Gastrocnemius medialis (tissue), 4 donors: ENCODE results near the gene KCNJ5. TPM values are rescaled to one million over a fixed set of nuclear protein-coding genes. Genes with fewer than 3 reads are reported as not detected.

Experiments
- ATAC-seq, 2 donors: fragments of 150-250 bp; one replicate each; pipeline ENCODE4 v1.9.1; 2016
- DNase-seq, 2 donors: peaks; one replicate each; pipeline ENCODE4 v3.0.0-alpha.2; 2019
- H3K27ac ChIP-seq, 4 donors: fragments of 200-600 bp; sonication (generic); 1 replicate in 1 of 4; 2 replicates in 3 of 4; pipeline ENCODE4 v1.5.1; 2016 to 2018; ENCODE audit warnings: mild to moderate bottlenecking in 2 of 4, moderate library complexity in 1 of 4
- H3K27me3 ChIP-seq, 3 donors: fragments of 200-600 bp; sonication (generic) in 2 of 3; 1 replicate in 1 of 3; 2 replicates in 2 of 3; pipeline versions ENCODE4 v1.5.1 to v1.6.0; 2016 to 2019; ENCODE audit warnings: mild to moderate bottlenecking in 1 of 3, moderate library complexity in 1 of 3
- H3K36me3 ChIP-seq, 2 donors: fragments of 200-600 bp; sonication (generic) in 1 of 2; one replicate each; pipeline ENCODE4 v1.5.1; 2017 to 2018
- H3K4me1 ChIP-seq, 2 donors: fragments of 200-600 bp; sonication (generic) in 1 of 2; one replicate each; pipeline ENCODE4 v1.5.1; 2016 to 2017; ENCODE audit warnings: mild to moderate bottlenecking in 2 of 2
- H3K4me3 ChIP-seq, 4 donors: fragments of 200-600 bp; sonication (generic) in 3 of 4; 1 replicate in 1 of 4; 2 replicates in 3 of 4; pipeline ENCODE4 v1.5.1; 2016 to 2019; ENCODE audit warnings: mild to moderate bottlenecking in 2 of 4
- H3K9me3 ChIP-seq, 3 donors: fragments of 200-600 bp; sonication (generic) in 2 of 3; 1 replicate in 1 of 3; 2 replicates in 2 of 3; pipeline ENCODE4 v1.5.1; 2016 to 2019
- POLR2A ChIP-seq, 2 donors: fragments of 450-650 bp; IDR thresholded peaks; one replicate each; pipeline ENCODE4 v1.6.1; 2017; ENCODE audit warnings: antibody characterized with exemption in 2 of 2, mild to moderate bottlenecking in 2 of 2, moderate library complexity in 2 of 2
- in situ Hi-C, 4 donors: fragments of 200-750 bp; cut with MboI; loops; one replicate each; pipeline versions ENCODE4 v1.15.0 to v1.8.0; 2017; ENCODE audit warnings: low sequenced_read_pairs in 4 of 4
- intact Hi-C: fragments of 100-400 bp; cut with DNase I; formaldehyde crosslinking; loops from one replicate; pipeline ENCODE4 v1.15.1; 2023; ENCODE audit warnings: low total_unique reads
- total RNA-seq, 4 donors: library from RNA; depleted of rRNA; stranded (reverse); fragments of >200 nt; gene quantifications; one replicate each; pipeline versions ENCODE4 v1.1.0 to v1.2.3, GENCODE V29; 2016
- TF ChIP-seq, protein P1 (sequence below), 5 experiments: fragments of 450-650 bp in 3 of 5; fragments of 200-600 bp in 2 of 5; sonication (generic) in 2 of 5; IDR thresholded peaks in 4 of 5; conservative IDR thresholded peaks in 1 of 5; 1 replicate in 4 of 5; 2 replicates in 1 of 5; pipeline ENCODE4 v1.5.1; 2016 to 2019; ENCODE audit warnings: antibody characterized with exemption in 5 of 5, mild to moderate bottlenecking in 3 of 5, moderate library complexity in 3 of 5

Gene KCNJ5
- total RNA-seq, 4 donors from 2014 or later = 0.24 to 0.46 TPM; not detected in 2

- in situ Hi-C loops (no loop called here), intact Hi-C loops (no loop called here)
- Histone ChIP-seq H3K9me3 (no peaks in the 10 kb centered on the region), H3K27ac (no peak overlapping the region), H3K36me3 (no peaks in the 10 kb centered on the region), H3K4me3 (no peak overlapping the region), H3K27me3 (peaks cover 0 to 4% (median 0%) of the 10 kb centered on the region in 3 donors), H3K4me1 (no peaks in the 10 kb centered on the region)
- no peak for ATAC-seq
- TF ChIP-seq, protein P1, sequence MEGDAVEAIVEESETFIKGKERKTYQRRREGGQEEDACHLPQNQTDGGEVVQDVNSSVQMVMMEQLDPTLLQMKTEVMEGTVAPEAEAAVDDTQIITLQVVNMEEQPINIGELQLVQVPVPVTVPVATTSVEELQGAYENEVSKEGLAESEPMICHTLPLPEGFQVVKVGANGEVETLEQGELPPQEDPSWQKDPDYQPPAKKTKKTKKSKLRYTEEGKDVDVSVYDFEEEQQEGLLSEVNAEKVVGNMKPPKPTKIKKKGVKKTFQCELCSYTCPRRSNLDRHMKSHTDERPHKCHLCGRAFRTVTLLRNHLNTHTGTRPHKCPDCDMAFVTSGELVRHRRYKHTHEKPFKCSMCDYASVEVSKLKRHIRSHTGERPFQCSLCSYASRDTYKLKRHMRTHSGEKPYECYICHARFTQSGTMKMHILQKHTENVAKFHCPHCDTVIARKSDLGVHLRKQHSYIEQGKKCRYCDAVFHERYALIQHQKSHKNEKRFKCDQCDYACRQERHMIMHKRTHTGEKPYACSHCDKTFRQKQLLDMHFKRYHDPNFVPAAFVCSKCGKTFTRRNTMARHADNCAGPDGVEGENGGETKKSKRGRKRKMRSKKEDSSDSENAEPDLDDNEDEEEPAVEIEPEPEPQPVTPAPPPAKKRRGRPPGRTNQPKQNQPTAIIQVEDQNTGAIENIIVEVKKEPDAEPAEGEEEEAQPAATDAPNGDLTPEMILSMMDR (IDR thresholded peaks at IDR 0.05 in 4 of 5, conservative IDR thresholded peaks at IDR 0.05 in 1 of 5) = no peak
- TF ChIP-seq POLR2A (IDR thresholded peaks at IDR 0.05) = no peak
- no peak for DNase-seq
Measured at GRCh38 chr11:128948583-128948982, 57.4 kb downstream of the KCNJ5 start.

- intact Hi-C loops (no loop called here), in situ Hi-C loops (loop anchor here in 3 of 4 donors (5.0 to 25.0 kb wide), 3 partner anchors 63 to 788 kb away; no protein-coding TSS in a partner anchor)
- DNase-seq (no peak), ATAC-seq (no peak)
- H3K9me3 ChIP-seq = no peaks in the 10 kb centered on the region
- no peak overlapping the region for H3K4me3 ChIP-seq
- H3K4me1 ChIP-seq = no peaks in the 10 kb centered on the region
- H3K27ac ChIP-seq = no peak overlapping the region
- H3K27me3 ChIP-seq = no peaks in the 10 kb centered on the region
- no peaks in the 10 kb centered on the region for H3K36me3 ChIP-seq
- no peak for TF ChIP-seq POLR2A (IDR thresholded peaks at IDR 0.05)
Measured at GRCh38 chr11:128949791-128950454, 58.8 kb downstream of the KCNJ5 start.

- Histone ChIP-seq H3K4me1 (no peaks in the 10 kb centered on the region), H3K9me3 (no peaks in the 10 kb centered on the region), H3K36me3 (no peaks in the 10 kb centered on the region), H3K27ac (no peak overlapping the region), H3K27me3 (no peaks in the 10 kb centered on the region), H3K4me3 (no peak overlapping the region)
- intact Hi-C loops (no loop called here), in situ Hi-C loops (loop anchor here in 3 of 4 donors (5.0 to 25.0 kb wide), 3 partner anchors 66 to 791 kb away; no protein-coding TSS in a partner anchor)
- ATAC-seq = no peak
- no peak for TF ChIP-seq POLR2A (IDR thresholded peaks at IDR 0.05)
- TF ChIP-seq, protein P1 (IDR thresholded peaks at IDR 0.05 in 4 of 5, conservative IDR thresholded peaks at IDR 0.05 in 1 of 5) = no peak
- DNase-seq = no peak
Measured at GRCh38 chr11:128953151-128953550, 62.0 kb downstream of the KCNJ5 start.

DNA sequence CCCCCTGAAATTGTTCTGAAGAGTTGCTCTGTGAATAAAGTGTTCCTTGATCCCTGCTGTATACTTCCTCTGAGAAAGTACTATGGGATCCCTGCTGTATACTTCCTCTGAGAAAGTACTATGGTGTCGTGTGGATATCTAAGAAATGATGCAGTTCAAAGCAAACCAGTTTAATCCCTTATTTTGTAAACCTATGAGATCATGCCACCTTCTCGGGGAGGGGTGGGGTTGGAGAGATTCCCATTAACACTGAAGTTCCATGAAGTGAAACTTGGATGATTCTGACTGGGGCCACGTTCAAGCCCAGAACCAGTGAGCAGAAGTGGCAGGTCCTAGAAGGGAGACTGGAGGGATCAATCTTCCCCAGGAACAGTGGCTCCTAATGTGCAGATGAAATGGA, 64.5 kb downstream of the KCNJ5 start:
- TF ChIP-seq, protein P1 (IDR thresholded peaks at IDR 0.05 in 4 of 5, conservative IDR thresholded peaks at IDR 0.05 in 1 of 5) = no peak
- no peak for TF ChIP-seq POLR2A (IDR thresholded peaks at IDR 0.05)
- in situ Hi-C loops = loop anchor here in 2 of 4 donors (5.0 to 25.0 kb wide), 2 partner anchors 68 to 793 kb away; no protein-coding TSS in a partner anchor
- no peaks in the 10 kb centered on the region for H3K36me3 ChIP-seq
- no peaks in the 10 kb centered on the region for H3K9me3 ChIP-seq
- intact Hi-C loops = loop anchor here (1.0 kb wide), 1 partner anchor 71 kb away; no protein-coding TSS in a partner anchor
- no peak overlapping the region for H3K4me3 ChIP-seq
- no peak for ATAC-seq
- DNase-seq = no peak
- H3K27ac ChIP-seq = no peak overlapping the region
- no peaks in the 10 kb centered on the region for H3K4me1 ChIP-seq
- H3K27me3 ChIP-seq = no peaks in the 10 kb centered on the region

GRCh38 chr11:128956401-128957201, 65.4 kb downstream of the KCNJ5 start:
- ATAC-seq = peak; percentile 45 to 49
- no peak for DNase-seq
- H3K36me3 ChIP-seq = no peaks in the 10 kb centered on the region
- H3K4me1 ChIP-seq = no peaks in the 10 kb centered on the region
- H3K27me3 ChIP-seq = no peaks in the 10 kb centered on the region
- H3K27ac ChIP-seq = no peak overlapping the region
- H3K4me3 ChIP-seq = no peak overlapping the region
- H3K9me3 ChIP-seq = no peaks in the 10 kb centered on the region
- no peak for TF ChIP-seq POLR2A (IDR thresholded peaks at IDR 0.05)
- TF ChIP-seq, protein P1 (IDR thresholded peaks at IDR 0.05 in 4 of 5, conservative IDR thresholded peaks at IDR 0.05 in 1 of 5) = peak; percentile 44 to 65 (median 62)
- in situ Hi-C loops = loop anchor here in 2 of 4 donors (5.0 to 25.0 kb wide), 2 partner anchors 69 to 794 kb away; no protein-coding TSS in a partner anchor
- intact Hi-C loops = loop anchor here (1.0 kb wide), 1 partner anchor 72 kb away; no protein-coding TSS in a partner anchor
